B cell (primary cell): ENCODE data around the gene DNAAF3. TPM values are rescaled to one million over a fixed set of nuclear protein-coding genes. Genes with fewer than 3 reads are reported as not detected.

Source experiments
- ATAC-seq: fragments of 200-7000 bp; cut with Tn5 transposase; one replicate; pipeline ENCODE4 v1.10.0; 2021; ENCODE audit warnings: low read depth, mild to moderate bottlenecking, moderate number of reproducible peaks, moderate library complexity
- CTCF ChIA-PET: fragments of 350-600 bp; sonication (Branson Sonifier 250); formaldehyde crosslinking; loops from one replicate; lab custom pipeline; 2021; ENCODE audit warnings: antibody characterized with exemption, inconsistent platforms; lab: Charles Lee
- POLR2A ChIA-PET: fragments of 350-600 bp; sonication (Branson Sonifier 250); formaldehyde crosslinking; loops from one replicate; lab custom pipeline; 2021; ENCODE audit warnings: antibody characterized with exemption; lab: Charles Lee
- DNase-seq: peaks from one replicate; pipeline ENCODE4 v3.0.0; 2013
- H2AFZ ChIP-seq: 2 replicates; pipeline ENCODE4 v1.6.1; 2012; ENCODE audit warnings: mild to moderate bottlenecking, low read depth, low read length; ENCODE audit not compliant: insufficient read depth, poor library complexity, severe bottlenecking
- H3K27ac ChIP-seq, 2 donors: 1 replicate in 1 of 2; 2 replicates in 1 of 2; pipeline ENCODE4 v1.5.1; 2012 to 2013; ENCODE audit warnings: low read length in 2 of 2, mild to moderate bottlenecking in 2 of 2, moderate library complexity in 1 of 2
- H3K27me3 ChIP-seq, 4 experiments: fragments of 200-600 bp in 1 of 4; sonication (generic) in 1 of 4; replicated peaks in 1 of 4; 1 replicate in 2 of 4; 2 replicates in 2 of 4; pipeline versions ENCODE4 v1.6.1 to v1.7.0; 2013 to 2016; ENCODE audit warnings: low read length in 3 of 4, mild to moderate bottlenecking in 2 of 4, mixed read lengths in 1 of 4, moderate library complexity in 1 of 4; ENCODE audit not compliant: insufficient read depth in 4 of 4, control insufficient read depth in 3 of 4; ENCODE audit errors: control extremely low read depth in 1 of 4
- H3K36me3 ChIP-seq, 2 experiments: replicated peaks in 1 of 2; 1 replicate in 1 of 2; 2 replicates in 1 of 2; pipeline versions ENCODE4 v1.6.1 to v1.7.1; 2013; ENCODE audit warnings: low read length in 1 of 2; ENCODE audit not compliant: insufficient read depth in 2 of 2, control insufficient read depth in 1 of 2; ENCODE audit errors: control extremely low read depth in 1 of 2, extremely low read depth in 1 of 2
- H3K4me1 ChIP-seq, 2 donors: fragments of 200-600 bp in 1 of 2; sonication (generic) in 1 of 2; 1 replicate in 1 of 2; 2 replicates in 1 of 2; pipeline versions ENCODE4 v1.5.1 to v1.6.1; 2013 to 2017; ENCODE audit warnings: low read length in 2 of 2; ENCODE audit not compliant: control insufficient read depth in 2 of 2, insufficient read depth in 2 of 2
- H3K4me2 ChIP-seq: replicated peaks from 2 replicates; pipeline ENCODE3; 2012; ENCODE audit warnings: mild to moderate bottlenecking, low read depth, low read length; ENCODE audit not compliant: poor library complexity, severe bottlenecking
- H3K4me3 ChIP-seq, 5 experiments: fragments of 200-600 bp in 1 of 5; sonication (generic) in 1 of 5; 1 replicate in 3 of 5; 2 replicates in 2 of 5; pipeline versions ENCODE4 v1.5.1 to v1.7.0; 2011 to 2016; ENCODE audit warnings: low read length in 4 of 5, mild to moderate bottlenecking in 4 of 5, low read depth in 2 of 5, control low read depth in 1 of 5, moderate library complexity in 1 of 5; ENCODE audit not compliant: insufficient read depth in 1 of 5; ENCODE audit errors: control extremely low read depth in 1 of 5, extremely low read depth in 1 of 5
- H3K79me2 ChIP-seq: fragments of 200-600 bp; sonication (generic); one replicate; pipeline ENCODE4 v1.6.0; 2016; ENCODE audit warnings: low read length; ENCODE audit not compliant: control insufficient read depth, insufficient read depth
- H3K9ac ChIP-seq: fragments of 200-600 bp; sonication (generic); 2 replicates; pipeline ENCODE4 v1.6.1; 2017; ENCODE audit warnings: mild to moderate bottlenecking, low read length, moderate library complexity
- H3K9me3 ChIP-seq, 3 donors: one replicate each; pipeline versions ENCODE4 v1.6.1 to v1.7.1; 2013; ENCODE audit warnings: low read length in 2 of 3; ENCODE audit not compliant: control insufficient read depth in 2 of 3, insufficient read depth in 1 of 3; ENCODE audit errors: control extremely low read depth in 1 of 3
- H4K20me1 ChIP-seq: 2 replicates; pipeline ENCODE4 v1.6.0; 2012; ENCODE audit warnings: mild to moderate bottlenecking, low read length; ENCODE audit not compliant: insufficient read depth, control insufficient read depth, poor library complexity, severe bottlenecking
- H3K27ac Mint-ChIP-seq: one replicate; pipeline ENCODE4 v1.8.0; 2021; ENCODE audit warnings: mixed read lengths
- H3K27me3 Mint-ChIP-seq: one replicate; pipeline ENCODE4 v1.8.0; 2021; ENCODE audit warnings: mixed read lengths
- H3K4me1 Mint-ChIP-seq: one replicate; pipeline ENCODE4 v1.8.0; 2021; ENCODE audit warnings: mixed read lengths
- H3K4me3 Mint-ChIP-seq: one replicate; pipeline ENCODE4 v1.8.0; 2021; ENCODE audit warnings: mixed read lengths
- H3K9me3 Mint-ChIP-seq: one replicate; pipeline ENCODE4 v1.8.0; 2022; ENCODE audit warnings: mixed read lengths; ENCODE audit not compliant: insufficient read depth
- CTCF ChIP-seq: fragments of 200-600 bp; IDR thresholded peaks from one replicate; pipeline ENCODE4 v1.8.0; 2022; ENCODE audit warnings: antibody characterized with exemption, mild to moderate bottlenecking
- EZH2 ChIP-seq: IDR thresholded peaks from 2 replicates; pipeline ENCODE4 v1.6.1; 2012; ENCODE audit warnings: borderline replicate concordance, low read depth, mild to moderate bottlenecking, moderate library complexity, low read length; ENCODE audit not compliant: insufficient read depth, poor library complexity, severe bottlenecking
- WGBS: methylation state at CpG from one replicate; pipeline ENCODE4 v1.1.5; 2013; ENCODE audit warnings: missing lambda C conversion rate; ENCODE audit not compliant: insufficient coverage; 5-methylcytosine and 5-hydroxymethylcytosine counted together
- intact Hi-C: fragments of 100-400 bp; cut with micrococcal nuclease; formaldehyde crosslinking; loops from one replicate; pipeline ENCODE4 v1.10.0; 2022
- polyA plus RNA-seq: library from polyadenylated mRNA; depleted of rRNA; stranded (reverse); fragments of >200 nt; gene quantifications from 2 replicates; pipeline ENCODE4 v1.2.3, GENCODE V29; 2012
- total RNA-seq, 2 donors: library from RNA; stranded (reverse); fragments of 120-200 nt in 1 of 2; gene quantifications; 1 replicate in 1 of 2; 2 replicates in 1 of 2; pipeline versions ENCODE4 v1.2.3 to v1.2.4, GENCODE V29; 2013 to 2022

Gene DNAAF3
- total and polyA plus RNA-seq, 2 donors (not counting 1 experiment from before 2014, with no cell fraction given) = not detected

GRCh38 chr19:55158848-55159749, 7.3 kb downstream of the DNAAF3 start:
- peaks cover 0 to 43% (median 4%) of the 10 kb centered on the region in 3 donors for H3K9me3 ChIP-seq
- H3K79me2 ChIP-seq = no peaks in the 10 kb centered on the region
- no peaks in the 10 kb centered on the region for H4K20me1 ChIP-seq
- Mint-ChIP-seq H3K4me3 (no peak overlapping the region), H3K9me3 (no peaks in the 10 kb centered on the region), H3K27me3 (peaks cover 52% of the 10 kb centered on the region), H3K27ac (no peak overlapping the region), H3K4me1 (peaks cover 14% of the 10 kb centered on the region)
- no peak overlapping the region for H3K4me2 ChIP-seq
- no peak for DNase-seq
- POLR2A ChIA-PET = no interaction called here
- TF ChIP-seq EZH2 (no peak), CTCF (no peak)
- H2AFZ ChIP-seq = no peak overlapping the region
- intact Hi-C loops = no loop called here
- no peaks in the 10 kb centered on the region for H3K36me3 ChIP-seq
- no peak overlapping the region for H3K9ac ChIP-seq
- H3K27ac ChIP-seq = no peak overlapping the region
- H3K4me1 ChIP-seq = peaks cover 14 to 19% of the 10 kb centered on the region in 2 donors
- ATAC-seq = no peak
- H3K27me3 ChIP-seq = peaks cover 0 to 73% (median 25%) of the 10 kb centered on the region in 4 experiments
- H3K4me3 ChIP-seq = no peak overlapping the region
- CTCF ChIA-PET = interaction anchor here (0.7 to 2.3 kb wide), 5 partner anchors 18 to 484 kb away, joined by 3 to 18 read pairs (median 3); no protein-coding TSS in a partner anchor
- WGBS = 85% methylated on average over 15 of the region's 18 CpGs

GRCh38 chr19:55158423-55158822, 8.0 kb downstream of the DNAAF3 start:
- H3K4me1 ChIP-seq = peaks cover 14 to 19% of the 10 kb centered on the region in 2 donors
- H3K9ac ChIP-seq = no peak overlapping the region
- TF ChIP-seq CTCF = no peak
- TF ChIP-seq EZH2 = no peak
- peaks cover 0 to 71% (median 25%) of the 10 kb centered on the region in 4 experiments for H3K27me3 ChIP-seq
- intact Hi-C loops = no loop called here
- no peak overlapping the region for H2AFZ ChIP-seq
- peaks cover 46% of the 10 kb centered on the region for H3K27me3 Mint-ChIP-seq
- ChIA-PET CTCF (interaction anchor here (1.5 kb wide), 1 partner anchor 17 kb away, joined by 5 read pairs; no protein-coding TSS in a partner anchor), POLR2A (no interaction called here)
- no peak overlapping the region for H3K4me3 ChIP-seq
- H3K79me2 ChIP-seq = no peaks in the 10 kb centered on the region
- no peak for ATAC-seq
- H3K27ac ChIP-seq = no peak overlapping the region
- H3K4me1 Mint-ChIP-seq = peaks cover 17% of the 10 kb centered on the region
- H3K4me3 Mint-ChIP-seq = no peak overlapping the region
- DNase-seq = no peak
- H4K20me1 ChIP-seq = no peaks in the 10 kb centered on the region
- H3K4me2 ChIP-seq = no peak overlapping the region
- H3K27ac Mint-ChIP-seq = no peak overlapping the region
- 79% methylated on average over 4 of the region's 4 CpGs for WGBS
- no peaks in the 10 kb centered on the region for H3K36me3 ChIP-seq
- H3K9me3 ChIP-seq = peaks cover 0 to 50% (median 4%) of the 10 kb centered on the region in 3 donors
- no peaks in the 10 kb centered on the region for H3K9me3 Mint-ChIP-seq
